CD4-positive, alpha-beta T cell treated with Interleukin-17A for 4 hours (primary cell): Measurements from ENCODE around the gene UNK.

ENCODE experiments used
- DNase-seq: peaks from one replicate; pipeline ENCODE4 v3.0.0-alpha.2; 2020; ENCODE audit warnings: mixed read lengths

The UNK gene

DNA sequence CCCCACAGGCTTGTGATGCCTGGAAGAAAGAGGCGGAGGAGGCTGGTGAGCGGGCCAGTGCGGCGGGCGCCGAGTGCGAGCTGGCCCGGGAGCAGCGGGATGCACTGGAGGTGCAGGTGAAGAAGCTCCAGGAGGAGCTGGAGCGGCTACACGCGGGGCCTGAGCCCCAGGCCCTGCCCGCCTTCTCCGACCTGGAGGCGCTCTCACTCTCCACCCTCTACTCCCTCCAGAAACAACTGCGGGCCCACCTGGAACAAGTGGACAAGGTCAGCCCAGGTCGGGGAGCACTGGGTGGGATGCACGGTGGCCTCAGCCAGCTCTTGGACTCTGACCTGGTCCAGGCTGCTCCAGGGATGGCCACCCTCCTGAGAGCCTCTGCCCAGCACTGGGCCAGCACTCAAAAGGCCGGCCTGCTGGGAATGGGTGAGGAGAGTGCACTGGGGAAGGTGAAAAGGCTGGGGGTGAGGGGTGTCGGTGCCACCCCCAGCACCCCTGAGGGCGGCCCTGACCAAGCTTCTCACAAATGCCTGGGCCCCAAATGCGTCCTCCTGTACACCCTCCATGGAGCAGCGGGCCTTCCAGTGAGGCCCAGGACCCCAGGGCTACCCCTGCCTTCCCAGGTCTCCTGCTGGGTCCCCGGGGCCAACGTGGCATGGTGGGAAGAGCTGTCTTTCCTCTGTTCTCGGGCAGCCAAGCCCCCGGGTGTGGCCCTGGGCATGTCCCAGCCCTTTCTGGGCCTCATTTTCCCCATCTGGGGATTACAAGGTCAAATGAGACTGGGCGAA lies 38.8 kb downstream of the UNK start:
- DNase-seq: no peak

DNA sequence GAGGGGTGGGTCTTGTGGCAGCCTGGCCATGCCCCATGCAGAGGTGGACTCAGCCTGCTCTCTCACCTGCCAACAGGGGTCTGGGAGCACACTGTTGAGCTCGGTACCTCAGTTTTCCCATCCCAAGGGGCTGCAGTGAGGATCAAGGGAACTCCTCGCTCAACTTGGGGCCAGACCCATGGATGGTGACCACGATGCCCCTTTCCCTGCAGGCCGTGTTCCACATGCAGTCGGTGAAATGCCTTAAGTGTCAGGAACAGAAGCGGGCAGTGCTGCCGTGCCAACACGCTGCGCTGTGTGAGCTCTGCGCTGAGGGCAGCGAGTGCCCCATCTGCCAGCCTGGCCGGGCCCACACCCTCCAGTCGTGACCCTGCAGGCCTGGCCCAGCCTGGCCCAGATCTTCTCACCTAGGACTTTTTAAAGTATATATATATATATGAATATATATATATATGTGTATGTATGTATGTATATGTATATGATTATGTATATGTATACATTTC lies 39.5 kb downstream of the UNK start:
- no peak for DNase-seq

DNA sequence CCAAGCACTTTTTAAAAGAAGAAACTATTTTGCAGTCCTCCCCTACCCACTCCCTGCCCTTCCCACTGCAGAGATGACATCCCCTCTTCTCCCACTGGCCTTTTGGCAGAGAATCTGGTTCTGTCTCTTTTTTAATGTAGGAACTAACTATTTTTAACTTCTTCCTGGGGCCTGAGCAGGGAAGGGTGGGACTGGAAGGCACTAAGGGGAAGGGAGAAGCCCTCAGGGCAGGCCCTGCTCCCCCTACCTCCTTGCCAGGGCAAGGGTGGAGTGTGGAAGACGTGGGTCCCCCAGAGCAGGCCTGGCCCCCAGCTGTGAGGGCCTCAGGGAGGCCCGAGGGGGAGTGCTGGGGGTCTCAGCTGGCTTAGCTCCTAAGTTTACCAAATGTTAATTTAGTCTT lies 40.1 kb downstream of the UNK start:
- DNase-seq: no peak

DNA sequence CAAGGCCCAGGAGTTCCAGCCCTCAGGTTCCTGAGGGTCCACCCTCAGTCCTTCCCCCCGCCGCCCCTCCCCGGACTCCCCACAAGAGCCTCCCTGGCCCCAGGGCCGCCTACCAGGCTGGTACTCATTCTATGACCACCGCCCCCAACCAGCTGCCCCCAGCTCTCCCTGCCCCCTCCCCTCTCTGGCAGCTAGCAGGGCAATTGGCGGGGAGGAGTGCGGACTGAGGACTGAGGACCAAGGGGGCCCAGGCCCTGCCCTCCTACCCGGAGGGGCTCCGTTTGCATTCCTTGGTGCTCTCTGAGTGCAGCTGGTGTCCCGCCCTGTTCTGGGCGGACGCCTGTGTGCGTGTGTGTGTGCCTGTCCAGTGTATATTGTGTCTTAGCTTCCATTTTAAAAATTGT lies 40.5 kb downstream of the UNK start:
- no peak for DNase-seq

GRCh38 chr17:75825748-75826370 lies 41.3 kb downstream of the UNK start:
- DNase-seq: no peak

DNA sequence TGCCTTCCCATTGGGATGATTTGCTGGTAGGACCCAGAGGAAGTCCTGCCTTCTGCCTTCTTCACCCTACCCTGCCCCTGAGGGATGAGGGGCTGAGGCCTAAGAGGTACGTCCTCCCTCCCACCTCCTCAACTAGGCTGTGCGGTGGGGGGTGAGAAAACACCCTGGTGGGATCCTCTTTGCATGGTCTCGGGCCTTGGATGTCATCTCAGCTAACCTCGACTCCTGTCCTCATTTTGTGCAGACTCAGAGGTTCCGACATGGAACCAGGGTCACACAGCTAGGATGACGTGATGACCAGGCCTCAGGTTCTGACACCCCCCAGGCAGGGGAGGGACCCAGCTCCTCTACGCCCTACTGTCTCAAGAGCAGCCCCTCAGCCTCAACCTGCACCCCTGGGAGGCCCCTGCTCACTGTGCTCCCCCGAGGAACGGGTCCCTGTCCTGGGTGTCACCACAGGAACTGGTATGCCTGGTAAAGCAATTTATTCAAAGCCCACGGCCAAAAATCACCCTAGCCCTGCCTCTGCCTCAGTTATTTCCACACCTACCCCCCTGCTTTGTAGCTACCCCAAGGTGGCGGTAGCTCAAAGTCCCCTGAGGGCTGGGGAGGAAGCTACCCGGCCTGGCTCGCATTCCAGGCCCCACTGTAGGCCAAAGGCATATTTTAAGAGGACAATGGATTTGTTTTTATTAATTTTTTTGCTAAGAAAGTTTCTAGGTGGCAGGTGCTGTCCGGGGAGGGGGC lies 42.1 kb downstream of the UNK start:
- DNase-seq: no peak

DNA sequence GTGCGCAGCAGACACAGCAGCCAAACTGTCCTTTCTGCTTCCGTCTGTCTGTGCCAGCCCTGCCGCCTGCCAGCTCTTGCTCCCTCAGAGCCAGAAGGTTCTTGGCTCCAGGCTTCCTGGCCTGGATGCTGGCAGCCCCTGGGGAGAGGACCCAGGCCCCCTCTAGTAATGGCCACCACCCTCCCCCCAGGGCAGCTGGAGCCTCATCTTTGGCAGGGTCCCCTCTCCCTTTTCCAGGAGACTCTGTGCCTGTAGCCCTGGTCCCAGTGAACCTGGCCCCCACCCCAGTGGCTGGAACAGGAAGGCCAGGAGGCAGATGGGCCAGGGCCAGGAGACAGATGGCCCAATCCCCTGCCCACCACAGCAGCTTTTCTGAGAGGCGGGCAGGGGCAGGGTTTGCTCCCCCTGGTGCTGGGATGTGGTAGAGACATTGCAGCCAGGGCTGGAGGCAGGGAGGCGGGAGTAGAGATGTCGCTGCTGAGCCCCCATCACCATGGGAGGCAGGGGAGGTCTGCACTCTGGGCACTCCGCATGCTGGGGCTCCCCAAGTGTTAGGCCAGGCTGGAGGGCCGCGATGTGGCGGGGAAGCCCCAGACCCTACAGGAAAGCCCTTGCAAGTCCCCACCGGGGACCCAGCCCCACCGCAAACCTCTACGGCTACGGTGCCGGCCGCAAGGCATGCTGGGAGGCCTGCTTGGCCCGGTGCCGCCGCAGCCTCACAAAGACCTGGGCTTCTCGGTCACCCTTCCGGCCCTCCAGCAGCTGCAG lies 42.9 kb downstream of the UNK start:
- DNase-seq: peak; percentile 77

DNA sequence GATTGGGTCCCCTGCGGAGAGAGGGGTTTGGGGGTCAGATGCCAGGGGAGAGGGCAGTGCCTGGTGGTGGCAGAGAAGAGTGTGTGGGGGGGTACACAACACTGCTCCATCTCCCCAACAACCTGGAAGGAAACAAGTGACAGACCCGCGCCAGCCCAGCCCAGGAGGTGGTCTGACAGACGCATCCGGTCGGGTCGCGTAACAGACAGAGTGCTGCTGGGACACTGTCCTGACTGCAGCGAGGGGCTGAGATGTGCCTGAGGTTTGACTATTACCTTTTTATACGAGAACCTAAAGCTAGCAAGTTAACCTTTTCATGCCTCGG lies 43.4 kb downstream of the UNK start:
- DNase-seq: no peak

DNA sequence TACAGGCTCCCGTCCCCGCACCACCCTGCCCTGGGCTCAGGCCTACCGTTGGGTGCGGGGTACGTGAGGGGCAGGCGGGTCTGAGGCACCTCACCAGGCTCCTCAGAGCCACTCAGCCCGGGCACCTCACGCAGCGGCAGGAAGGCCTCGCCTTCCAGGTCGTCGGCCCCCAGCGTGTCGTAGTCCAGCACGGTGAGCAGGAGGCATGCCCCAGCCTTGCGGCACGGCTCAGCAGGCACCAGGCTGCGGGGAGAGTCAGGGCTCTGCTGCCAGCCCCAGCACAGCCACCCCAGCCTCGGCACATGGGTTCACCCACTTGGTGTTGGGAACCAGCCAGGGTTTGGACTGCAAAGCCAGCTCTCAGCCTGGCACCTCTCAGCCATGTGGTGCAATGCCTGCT lies 44.1 kb downstream of the UNK start:
- DNase-seq: no peak

GRCh38 chr17:75829747-75830146 lies 45.1 kb downstream of the UNK start:
- DNase-seq: no peak

- DNase-seq: peak; percentile 54
These were observed 45.8 kb downstream of the UNK start for GRCh38 chr17:75830164-75831031.

GRCh38 chr17:75831032-75831571 lies 46.5 kb downstream of the UNK start:
- no peak for DNase-seq

GRCh38 chr17:75832164-75832651 lies 47.6 kb downstream of the UNK start:
- peak; percentile 50 for DNase-seq

DNA sequence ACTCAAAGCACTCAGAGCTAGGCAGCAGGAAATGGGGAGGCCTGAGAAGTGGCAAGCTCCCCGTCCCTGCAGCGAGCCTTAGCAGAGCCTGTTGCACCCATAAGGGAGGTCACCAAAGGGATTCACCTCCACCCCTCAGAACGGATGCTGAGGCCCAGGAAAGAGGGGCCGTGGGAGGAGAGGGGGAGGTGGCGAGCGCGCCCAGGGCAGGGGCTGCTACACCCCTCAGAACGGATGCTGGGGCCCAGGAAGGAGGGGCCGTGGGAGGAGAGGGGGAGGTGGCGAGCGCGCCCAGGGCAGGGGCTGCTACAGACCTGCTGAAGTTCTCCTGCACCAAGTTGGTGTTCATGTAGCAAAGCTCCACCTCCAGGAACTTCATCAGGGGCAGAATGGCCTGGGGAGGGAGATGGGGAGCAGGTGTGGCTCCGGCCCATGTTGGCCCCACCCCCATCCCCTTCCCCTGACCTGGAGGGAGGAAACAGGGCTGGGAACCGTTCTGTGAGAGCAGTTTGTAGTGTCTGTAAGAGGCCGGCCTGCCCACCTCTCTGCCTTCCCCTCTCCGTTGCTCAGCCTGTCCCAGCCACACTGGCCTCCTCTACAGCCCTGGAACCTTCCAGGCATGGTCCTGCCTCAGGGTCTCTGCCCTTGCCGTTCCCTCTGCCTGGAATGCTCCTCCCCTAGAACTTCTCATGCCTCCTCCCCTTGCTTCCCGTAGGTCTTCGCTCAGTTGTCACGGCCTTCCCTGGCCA lies 48.2 kb downstream of the UNK start:
- DNase-seq: peak; percentile 50

DNA sequence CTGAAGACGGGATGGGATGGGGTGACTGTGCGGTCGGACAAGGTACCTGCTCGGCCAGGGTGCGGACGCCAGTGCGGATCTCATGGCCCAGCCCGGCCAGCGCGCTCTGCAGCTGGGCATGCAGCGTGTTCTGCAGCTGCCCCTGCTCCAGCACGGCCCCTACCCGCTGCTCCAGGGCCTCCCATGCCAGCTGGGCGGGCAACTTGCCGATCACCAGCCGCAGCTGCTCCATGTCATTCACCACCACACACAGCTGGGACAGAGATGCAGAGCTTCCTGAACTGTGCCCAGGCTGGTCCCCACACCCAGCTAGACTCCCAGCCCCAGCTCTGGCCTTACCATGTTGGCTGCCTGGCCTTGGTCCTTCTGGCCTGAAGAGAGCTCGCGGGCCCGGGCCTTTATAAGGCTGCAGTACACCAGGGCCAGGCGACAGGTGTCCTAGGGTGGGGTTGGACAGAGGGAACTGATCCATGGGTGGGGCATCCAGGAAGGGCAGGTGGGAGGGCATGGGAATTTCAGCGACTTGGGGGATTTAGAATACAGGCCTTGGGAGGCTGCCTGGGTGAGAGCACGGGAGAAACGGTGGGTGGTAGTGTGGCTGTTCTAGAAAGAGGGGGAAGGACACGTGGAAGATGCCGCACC lies 49.8 kb downstream of the UNK start:
- no peak for DNase-seq

DNA sequence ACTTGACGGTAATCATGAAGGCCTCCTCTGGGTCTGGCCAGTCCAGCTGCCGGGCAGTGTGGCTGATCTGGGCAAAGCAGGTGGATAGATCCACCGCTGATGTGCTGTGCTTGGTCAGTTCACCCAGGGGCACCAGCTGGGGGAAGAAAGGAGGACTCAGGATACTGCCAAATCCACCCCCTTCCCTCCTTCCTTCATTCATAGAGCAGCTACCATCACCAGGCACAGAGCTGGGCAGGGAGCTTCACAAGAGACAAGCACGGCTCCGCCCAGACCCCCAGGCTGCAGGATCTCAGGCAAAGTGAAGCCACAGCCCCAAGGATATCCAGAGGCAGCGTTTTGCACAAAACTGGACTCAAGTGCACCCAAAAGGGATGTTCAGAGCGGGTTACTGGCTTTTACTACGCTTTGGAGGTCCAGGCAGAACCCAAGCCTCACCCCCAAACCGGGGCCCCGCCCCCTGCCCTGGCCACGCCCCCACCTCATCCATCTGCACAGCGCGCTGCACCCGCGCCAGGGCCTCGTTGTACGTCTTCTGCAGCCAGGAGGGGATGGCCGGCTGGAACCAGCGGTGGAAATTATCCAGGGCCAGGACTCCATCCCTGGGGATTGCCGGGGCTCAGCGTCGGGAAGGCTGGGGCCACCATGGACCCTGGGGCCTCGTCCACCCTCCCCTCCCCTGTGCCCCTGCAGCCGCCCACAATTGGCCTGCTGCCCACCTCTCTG lies 50.5 kb downstream of the UNK start:
- DNase-seq: no peak

- DNase-seq: no peak
These were observed 51.0 kb downstream of the UNK start for GRCh38 chr17:75835654-75835987.

- DNase-seq: no peak
These were observed 52.0 kb downstream of the UNK start for GRCh38 chr17:75836605-75837004.

DNA sequence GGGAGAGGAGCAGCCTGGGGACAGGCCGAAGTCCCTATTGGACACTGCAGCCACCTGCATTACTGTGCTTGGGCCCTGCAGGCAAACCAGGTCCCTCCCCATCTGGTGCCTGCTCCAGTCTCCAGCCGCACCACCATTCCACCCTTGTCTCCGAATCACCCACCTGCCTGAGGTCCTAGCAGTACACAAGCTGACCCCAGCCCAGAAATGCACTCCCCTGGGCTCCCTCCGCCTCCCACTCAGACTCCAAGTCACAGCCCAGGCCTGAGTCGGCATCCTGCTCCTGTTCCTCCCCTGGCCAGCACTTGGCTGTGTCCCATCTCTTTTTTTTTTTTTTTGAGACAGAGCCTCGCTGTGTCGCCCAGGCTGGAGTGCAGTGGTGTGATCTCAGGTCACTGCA lies 53.3 kb downstream of the UNK start:
- no peak for DNase-seq

DNA sequence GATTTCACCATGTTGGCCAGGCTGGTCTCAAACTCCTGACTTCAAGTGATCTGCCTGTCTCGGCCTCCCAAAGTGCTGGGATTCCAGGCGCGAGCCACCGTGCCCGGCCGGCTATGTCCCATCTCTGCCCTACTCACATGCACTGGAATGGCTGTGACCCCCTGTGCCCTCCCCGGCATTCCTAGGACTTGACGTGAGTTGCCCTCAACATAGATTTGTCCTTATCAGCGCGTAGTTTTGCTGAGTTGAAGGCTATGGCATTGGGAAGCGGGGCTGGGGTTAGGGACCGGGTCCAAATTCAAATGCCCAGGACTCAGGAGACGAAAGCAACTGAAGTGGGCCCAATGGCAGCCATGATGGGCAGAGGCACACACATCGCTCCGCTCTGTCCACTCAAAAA lies 53.8 kb downstream of the UNK start:
- no peak for DNase-seq
